D341Med (cell line): Measurements from ENCODE around the gene VEGFA.

Experiments
- DNase-seq: peaks from one replicate; pipeline ENCODE4 v3.0.0; 2012; ENCODE audit warnings: low spot score

Gene VEGFA

DNA sequence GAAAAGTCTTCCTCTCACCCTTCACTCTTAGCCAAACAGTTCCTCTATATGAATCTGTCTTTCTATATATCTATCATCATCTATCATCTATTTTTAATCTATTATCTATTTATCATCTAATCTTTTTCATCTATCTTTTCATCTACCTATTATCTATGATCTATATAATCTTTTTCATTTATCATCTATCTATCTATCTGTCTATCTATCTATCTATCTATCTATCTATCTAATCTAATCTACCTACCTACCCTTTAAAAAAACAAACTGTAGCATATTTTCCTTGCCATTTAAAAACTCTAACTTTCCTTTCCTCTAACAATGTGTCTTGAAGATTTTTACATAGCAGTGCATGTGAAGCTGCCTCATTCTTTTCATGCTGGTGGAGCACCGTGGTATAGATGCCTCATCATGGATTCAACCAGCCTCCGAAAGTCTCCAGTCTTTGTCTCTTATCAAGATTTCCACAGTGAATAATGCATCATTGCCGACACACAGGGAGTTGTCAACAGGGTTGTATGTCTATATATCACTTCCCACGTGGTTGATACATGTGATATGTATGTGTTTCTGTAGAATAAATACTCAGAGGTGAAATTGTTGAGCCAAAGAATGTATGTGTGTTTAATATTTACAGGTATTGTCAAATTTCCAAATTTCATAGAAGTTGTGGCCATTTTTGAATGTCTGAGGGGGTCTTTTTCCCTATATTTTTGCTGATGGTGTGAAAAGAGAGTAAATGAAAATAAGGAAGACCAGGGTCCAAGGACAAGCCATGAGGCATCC, 51.3 kb downstream of the VEGFA start:
- DNase-seq = no peak

GRCh38 chr6:43823390-43823789, 53.4 kb downstream of the VEGFA start:
- no peak for DNase-seq

- no peak for DNase-seq
Measured at GRCh38 chr6:43823879-43824702, 54.1 kb downstream of the VEGFA start.

DNA sequence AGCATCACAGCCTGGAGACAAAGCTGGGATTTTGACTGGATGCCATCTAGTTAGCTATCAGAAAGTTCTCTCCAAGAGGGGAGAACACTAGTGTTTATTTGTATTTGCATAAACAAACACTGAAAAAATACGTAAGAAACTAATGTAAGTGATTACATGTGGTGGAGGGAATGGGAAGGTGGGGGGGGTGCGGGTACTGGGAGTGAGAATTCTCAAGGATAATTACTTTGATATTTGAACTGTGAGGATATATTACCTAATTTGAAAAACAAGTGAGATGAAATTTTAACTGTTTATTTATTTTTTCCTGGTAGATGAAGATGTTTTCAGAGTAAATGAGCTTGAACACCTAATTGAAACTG, 54.7 kb downstream of the VEGFA start:
- no peak for DNase-seq

DNA sequence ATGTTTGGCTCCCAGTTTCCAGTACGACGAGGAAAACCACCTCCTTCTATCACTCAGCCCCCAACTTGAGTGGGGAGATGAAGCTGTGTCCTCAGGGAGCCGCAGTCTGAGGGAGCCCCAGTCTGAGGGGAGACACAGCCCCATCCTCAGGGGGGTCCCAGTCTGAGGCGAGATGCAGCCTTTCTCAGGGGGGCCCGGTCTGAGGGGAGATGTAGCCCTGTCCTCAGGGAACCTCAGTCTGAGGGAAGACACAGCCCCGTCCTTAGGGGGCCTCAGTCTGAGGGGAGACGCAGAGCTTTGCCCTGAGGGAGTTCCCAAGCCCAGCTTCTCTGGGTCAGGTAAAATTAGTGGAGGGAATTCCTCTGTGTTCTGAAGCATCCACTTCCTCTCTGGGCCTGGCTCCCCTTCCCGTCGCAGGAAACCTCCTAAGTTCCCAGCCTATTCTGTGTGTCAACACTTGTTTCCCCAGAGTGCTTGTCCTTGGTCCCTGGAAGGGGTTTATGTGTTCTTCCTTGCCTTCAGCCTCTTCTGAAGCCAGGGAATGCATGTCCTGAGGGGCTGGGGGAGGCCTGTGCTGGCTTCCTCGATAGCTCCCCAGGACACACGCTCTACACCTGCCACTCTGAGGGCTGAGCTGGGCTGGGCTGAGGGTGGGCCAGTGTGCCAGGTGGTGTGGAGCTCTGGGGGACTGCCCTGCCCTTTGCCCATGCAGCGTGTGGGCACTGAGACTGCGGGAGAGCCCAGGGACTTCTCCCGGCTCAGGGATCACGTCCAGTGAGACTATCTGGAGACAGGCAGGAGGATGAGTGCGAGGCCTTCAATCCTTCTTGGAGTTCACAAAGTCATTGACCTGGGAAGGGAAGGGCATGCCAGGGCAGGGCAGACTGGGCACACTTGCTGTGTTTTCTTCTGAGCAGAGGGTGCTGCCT, 55.4 kb downstream of the VEGFA start:
- no peak for DNase-seq

DNA sequence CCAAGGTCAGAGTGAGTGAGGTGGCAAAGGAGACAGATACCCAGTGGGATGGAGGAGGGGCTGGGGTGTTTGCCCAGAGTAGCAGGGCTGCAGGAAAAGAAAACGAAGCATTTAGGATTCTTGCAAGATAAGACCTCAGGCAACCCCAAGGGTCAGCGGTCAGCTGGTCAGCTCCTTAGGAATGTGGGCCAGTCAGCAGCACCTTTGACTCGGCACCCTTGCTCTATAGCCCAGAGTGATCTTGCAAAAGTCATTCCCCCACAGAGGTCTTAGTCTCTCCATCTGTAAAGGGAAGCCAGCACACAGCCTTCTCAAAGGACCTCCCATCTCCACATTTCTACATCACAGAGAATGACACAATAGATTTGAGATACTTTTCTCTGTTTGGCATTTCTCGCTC, 56.7 kb downstream of the VEGFA start:
- DNase-seq = no peak

DNA sequence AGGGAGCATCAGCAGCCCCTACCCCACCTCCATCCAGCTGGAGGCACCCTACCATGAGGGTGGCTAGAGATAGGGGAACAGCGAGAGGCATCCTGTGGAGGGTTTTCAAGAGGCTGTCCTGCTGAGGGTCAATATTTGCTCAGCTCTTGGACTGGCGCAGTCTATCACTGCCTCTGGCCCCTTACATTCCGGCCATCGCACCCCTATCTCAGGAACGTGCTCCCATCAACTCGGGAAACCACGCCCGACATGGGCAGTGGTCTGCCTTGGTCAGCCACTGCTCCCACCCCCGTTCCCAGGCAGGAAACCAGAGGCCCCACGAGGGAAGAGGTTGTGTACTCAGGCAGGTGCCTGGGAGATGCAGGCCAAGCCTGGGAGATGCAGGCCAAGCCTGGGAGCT, 57.9 kb downstream of the VEGFA start:
- DNase-seq = no peak

DNA sequence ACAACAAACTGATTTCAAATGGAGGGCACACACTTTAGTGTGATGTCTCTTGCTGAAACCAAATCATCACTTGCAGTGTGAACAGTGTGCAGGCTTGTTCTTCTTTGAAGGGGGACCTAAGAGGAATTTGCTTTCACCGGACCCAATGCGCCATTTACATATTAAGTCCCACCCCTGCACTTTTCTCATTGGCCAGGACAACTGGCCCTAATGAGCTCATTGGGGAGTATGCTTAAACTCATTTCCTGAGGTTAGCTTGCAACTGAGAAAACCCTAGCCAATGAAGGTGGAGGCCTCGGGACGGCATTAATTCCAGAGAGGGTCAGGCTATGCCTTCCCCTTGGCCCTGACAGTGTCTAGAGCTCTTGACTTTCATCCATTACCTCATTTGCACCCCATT, 58.7 kb downstream of the VEGFA start:
- no peak for DNase-seq

GRCh38 chr6:43829470-43829869, 59.5 kb downstream of the VEGFA start:
- no peak for DNase-seq

GRCh38 chr6:43830775-43831174, 60.8 kb downstream of the VEGFA start:
- DNase-seq = no peak

- DNase-seq = no peak
Measured at GRCh38 chr6:43831191-43831590, 61.2 kb downstream of the VEGFA start.

GRCh38 chr6:43833223-43833995, 63.4 kb downstream of the VEGFA start:
- DNase-seq = no peak

DNA sequence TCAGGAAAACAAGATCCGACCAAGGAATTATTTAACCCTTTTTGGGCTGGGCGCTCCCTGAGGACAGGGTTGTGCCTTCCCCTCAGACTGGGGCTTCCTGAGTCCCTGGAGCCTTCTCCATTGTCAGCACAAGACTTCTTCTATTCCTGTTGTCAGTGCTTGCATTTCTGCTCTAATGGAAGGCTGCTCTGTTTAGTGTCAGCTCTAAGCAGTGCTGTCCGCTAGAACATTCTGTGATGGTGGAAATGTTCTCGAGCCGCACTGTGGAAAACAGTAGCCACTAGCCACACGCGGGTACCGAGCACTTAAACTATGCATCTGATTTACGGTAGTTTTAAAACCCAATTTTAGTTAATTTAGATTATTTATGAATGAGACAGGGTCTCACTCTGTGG, 64.0 kb downstream of the VEGFA start:
- no peak for DNase-seq

DNA sequence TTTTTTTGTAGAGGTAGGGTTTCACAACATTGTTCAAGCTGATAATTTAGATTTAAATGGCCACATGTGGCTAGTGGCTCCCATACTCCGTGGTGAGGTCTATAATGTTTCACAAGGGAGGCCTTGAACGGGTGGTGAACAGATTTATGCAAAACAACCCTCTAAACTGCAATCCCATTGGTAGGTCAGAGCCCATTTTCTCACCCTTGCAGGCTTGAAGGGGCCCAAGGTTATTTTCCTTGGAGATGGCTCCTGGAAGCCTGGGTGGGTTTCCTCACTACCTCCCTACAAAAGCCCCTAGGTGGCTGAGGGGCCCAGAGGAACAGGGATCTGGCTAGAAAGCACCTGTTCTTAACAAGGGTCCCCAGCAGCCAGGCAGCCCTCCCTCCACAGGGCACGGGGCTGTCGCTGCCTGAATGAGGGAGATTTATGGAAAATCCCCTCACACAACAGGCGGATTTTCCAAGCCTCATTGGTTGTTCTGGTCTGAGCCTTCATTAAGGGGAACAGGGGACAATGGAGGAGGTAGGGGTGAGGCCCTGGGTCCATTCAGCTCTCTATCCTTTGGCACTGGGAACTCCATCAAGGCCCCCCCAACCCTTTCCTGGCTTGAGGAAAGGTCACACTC, 64.6 kb downstream of the VEGFA start:
- no peak for DNase-seq

GRCh38 chr6:43835872-43836419, 65.9 kb downstream of the VEGFA start:
- DNase-seq = no peak
